GM21529 (cell line): Measurements from ENCODE around the gene WDPCP.
"Not testable (repeated sequence)": the region's sequence is repeated elsewhere in the genome, so short reads cannot be mapped to it uniquely, and the experiment has no call there.

Experiments
- ATAC-seq: cut with Tn5 transposase; IDR thresholded peaks from one replicate; pipeline ENCODE4 v1.9.1; 2021; ENCODE audit not compliant: unreplicated experiment

Gene WDPCP

DNA sequence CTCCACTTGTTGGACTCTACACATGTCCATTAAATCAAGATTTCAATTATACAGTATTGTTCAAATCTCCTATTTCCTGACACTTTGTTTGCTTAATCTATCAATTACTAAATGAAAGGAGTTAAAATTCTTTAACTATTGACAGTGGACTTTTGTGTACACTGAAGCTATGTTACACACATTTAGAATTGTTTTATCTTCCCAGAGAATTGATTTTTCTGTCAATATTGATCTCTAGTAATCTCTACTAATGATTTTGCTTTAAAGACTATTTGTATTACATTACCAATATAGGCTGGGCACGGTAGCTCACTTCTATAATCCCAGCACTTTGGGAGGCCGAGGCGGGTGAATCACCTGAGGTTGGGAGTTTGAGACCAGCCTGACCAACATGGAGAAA is 215.7 kb downstream of the WDPCP start:
- ATAC-seq = no peak

DNA sequence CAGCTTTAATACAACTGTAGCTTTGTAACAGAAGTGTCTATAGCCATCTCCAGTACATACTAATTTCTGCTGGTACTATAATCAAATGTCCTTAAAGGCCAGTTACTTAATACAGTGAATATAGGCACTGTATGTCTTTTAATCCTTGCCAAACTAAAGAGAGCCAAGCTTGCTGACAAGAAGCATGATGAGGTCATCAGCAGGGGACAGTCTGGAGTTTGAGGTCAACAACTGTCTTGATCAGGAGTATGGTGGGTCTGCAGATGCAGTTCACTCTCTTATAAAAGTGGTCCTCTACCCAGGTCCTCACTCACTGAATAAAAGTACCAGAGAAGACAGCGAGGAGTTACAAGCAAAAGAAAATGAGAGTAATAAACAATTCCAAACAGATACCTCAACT is 219.1 kb downstream of the WDPCP start:
- ATAC-seq = no peak

DNA sequence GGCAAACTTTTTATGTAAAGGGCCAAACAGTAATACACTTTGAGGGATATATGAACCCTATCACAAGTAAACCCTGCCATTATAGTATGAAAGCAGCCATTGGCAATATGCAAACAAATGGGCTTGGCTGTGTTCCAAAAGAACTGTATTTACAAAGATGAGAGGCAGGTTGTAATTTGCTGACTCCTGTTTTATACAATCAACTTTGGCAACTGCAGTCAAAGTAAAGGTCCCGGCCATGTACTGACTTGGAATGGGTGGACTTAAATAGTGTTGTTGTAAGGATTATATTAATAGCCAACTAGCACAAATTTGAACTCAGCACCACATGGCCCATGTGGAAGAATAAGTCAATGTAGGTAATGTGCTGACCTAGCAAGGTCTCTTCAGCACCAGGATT is 223.4 kb downstream of the WDPCP start:
- no peak for ATAC-seq

GRCh38 chr2:63357722-63358121 is 230.6 kb downstream of the WDPCP start:
- not testable (repeated sequence) for ATAC-seq

DNA sequence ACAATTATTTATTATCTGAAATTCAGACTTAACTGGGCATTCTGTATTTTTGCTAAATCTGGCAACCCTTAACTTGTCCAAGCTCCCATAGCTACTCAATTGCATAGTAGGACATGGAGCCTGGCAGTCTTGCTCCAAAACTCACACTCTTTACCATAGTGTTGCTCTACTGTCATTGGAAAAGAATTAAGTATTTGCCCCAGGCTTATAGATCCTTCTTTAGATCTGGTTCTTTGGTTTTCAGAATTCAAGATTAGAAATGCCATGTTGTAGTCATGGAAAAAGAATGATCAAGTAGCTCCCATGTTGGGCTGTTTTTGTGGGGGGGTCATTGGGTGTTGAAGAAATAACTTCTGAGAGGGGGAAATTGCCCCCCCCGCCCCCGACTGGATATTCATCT is 240.9 kb downstream of the WDPCP start:
- no peak for ATAC-seq

DNA sequence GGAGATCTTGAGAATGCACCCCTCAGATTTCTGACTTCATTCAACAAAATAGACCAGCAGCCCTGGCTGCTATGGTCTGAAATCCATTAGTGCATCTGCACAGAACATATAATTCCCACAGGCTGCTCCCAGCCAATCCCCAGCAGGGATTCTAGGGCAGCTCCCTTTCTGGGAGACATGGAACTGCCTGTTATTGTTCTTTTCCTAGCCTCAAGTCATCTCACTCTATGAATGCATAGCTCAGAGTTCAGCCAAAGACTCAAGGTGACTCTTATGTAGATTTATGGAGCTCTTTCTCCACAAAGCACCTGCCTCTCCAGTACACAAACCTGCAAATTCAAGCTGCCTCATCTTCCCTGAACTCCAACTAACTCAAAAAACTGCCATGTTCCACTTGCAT is 241.9 kb downstream of the WDPCP start:
- ATAC-seq = no peak

GRCh38 chr2:63345285-63345633 is 243.0 kb downstream of the WDPCP start:
- no peak for ATAC-seq

DNA sequence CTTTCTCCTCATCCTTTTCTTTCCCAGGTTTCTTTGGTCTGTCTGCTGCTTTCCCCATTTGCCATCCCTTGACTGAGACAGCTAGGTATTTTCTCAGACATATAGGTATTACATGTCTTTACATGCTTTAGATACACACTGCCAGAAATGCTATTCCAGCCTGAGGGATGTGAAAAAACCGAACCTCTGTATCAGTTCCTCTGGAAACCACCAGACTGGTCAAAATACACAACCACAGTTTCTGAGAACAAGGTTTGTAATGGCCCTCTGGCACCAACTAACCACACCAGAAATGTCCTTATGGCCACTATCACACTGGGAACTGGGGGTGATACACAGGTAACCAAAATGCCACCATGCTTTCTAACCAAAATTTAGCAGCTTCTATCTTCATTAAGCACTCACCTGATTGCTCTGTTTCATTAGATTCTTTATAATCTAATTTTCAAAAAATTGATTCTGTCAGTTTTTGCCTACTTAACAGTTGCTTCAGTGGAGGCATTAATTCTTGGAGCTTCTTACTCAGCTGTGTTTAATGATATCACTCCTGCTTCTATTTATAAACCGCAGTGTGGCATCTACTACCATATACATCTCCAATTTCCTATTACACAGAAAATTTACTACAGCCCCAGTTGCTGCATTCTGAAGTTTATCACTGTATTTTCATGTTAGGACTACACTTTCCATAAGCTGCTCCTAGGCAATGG is 243.5 kb downstream of the WDPCP start:
- ATAC-seq = no peak

- ATAC-seq = no peak
Observed at GRCh38 chr2:63343397-63344109, 244.7 kb downstream of the WDPCP start.

DNA sequence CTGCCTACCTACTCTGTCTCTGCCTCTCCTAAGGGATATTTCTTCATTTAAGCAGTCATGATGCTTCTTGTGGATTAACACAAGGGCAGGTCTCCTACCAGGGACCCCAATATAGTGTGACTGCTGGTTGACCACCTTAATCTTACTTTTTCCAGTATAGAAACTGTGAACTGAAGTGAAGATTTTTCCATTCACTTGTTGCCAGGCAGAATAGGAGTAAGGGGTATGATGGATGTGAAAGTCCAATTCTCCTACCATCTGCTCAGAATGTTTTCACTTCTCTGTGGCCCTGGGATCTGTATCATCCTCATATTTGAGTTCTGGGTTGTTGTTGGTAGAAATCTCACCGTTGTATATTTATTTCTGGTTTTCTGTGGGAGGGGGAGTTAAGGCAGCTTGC is 247.8 kb downstream of the WDPCP start:
- no peak for ATAC-seq

- ATAC-seq = no peak
Observed at GRCh38 chr2:63334910-63335309, 253.4 kb downstream of the WDPCP start.

DNA sequence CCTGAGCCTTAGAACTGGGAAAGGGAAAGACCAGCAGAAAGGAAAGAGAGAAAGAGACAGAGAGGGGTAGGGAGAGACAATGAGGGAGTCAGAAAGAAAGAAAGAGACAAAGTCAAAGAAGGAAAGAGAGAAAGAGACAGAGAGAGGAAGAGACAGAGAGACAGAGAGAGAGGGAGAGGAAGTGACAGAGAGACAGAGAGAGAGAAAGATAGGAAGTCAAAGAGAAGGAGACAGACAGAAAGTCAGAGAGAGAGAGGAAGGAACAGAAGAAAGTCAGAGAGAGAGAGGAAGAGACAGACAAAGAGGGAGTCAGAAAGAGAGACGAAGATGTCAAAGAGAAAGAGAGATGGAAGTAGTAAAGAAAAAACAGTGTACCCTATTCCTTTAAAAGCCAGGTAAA is 261.8 kb downstream of the WDPCP start:
- no peak for ATAC-seq

GRCh38 chr2:63323662-63324061 is 264.6 kb downstream of the WDPCP start:
- ATAC-seq = not testable (repeated sequence)

GRCh38 chr2:63321973-63322372 is 266.3 kb downstream of the WDPCP start:
- ATAC-seq = not testable (repeated sequence)

GRCh38 chr2:63320669-63321068 is 267.6 kb downstream of the WDPCP start:
- ATAC-seq = no peak

- ATAC-seq = no peak
Observed at GRCh38 chr2:63310614-63311013, 277.7 kb downstream of the WDPCP start.

DNA sequence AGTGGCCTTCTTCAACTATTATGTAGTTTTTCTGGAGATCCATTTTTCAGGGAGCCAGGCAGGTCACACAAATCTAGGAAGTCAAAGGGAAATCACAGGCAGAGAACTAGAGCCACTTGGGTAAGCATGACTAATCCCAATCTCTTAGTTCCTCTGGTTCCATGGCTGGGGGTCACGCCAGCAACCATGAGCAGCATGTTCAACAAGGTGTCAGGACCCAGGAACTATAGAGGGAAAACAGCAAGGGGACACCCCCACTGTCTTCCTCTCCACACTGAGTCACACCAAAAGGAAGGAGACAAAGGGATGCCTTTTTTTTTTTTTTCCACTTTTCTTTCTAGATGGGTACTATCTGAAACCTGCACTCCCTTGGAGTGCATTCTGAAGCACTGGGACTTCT is 286.8 kb downstream of the WDPCP start:
- no peak for ATAC-seq

DNA sequence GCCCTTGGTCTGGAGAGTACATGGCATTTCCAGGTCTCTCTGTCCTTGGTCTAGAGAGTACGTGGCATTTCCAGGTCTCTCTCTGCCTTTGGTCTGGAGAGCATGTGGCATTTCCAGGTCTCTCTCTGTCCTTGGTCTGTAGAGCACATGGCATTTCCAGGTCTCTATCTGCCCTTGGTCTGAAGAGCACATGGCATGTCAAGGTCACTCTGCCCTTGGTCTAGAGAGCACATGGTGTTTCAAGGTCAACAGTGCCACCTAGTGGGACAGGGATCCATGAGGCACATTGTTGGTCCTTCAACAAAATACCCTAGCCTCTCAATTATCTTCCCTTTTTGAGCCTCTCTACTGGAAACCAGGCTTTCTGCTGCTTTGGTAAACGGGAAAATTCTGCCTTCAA is 287.4 kb downstream of the WDPCP start:
- no peak for ATAC-seq

DNA sequence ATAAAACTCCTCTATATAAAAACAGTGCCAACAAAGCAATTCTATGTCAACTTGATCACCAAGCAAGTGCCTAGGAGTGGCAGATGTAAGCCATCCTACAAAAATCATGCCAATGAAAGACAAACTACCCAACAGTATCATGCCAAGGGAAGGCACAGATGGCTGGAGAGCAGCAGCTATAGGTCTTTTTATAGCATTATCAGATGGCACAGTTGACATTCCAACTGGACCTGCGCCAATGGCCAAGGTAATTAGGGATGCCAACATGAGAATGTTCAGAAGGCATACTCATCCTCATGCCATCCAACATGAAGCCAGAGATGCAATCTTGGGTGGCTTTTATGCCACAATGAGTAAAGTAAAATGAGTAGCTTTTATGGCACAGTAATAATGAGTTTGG is 300.3 kb downstream of the WDPCP start:
- no peak for ATAC-seq

GRCh38 chr2:63286520-63286919 is 301.8 kb downstream of the WDPCP start:
- not testable (repeated sequence) for ATAC-seq

DNA sequence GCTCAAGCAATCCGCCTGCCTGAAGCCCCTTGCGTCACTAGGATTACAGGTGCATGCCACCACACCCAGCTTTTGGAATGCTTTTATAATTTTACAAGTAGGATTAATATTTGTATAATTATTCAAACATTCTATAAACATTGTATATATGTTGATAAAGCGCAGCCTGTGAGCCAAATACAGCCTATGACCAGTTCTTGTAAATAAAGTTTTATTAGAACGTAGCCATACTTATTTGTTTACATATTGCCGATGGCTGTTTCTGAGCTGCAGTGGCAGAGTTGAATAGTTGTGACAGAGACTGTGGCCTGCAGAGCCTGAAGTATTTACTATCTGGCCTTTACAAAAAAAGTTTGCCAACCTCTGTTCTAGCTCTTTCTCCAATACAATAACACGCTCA is 305.0 kb downstream of the WDPCP start:
- ATAC-seq = no peak

- no peak for ATAC-seq
Observed at GRCh38 chr2:63272560-63272959, 315.7 kb downstream of the WDPCP start.

- no peak for ATAC-seq
Observed at GRCh38 chr2:63270717-63271116, 317.6 kb downstream of the WDPCP start.
